GM18873 (cell line): ENCODE measurements around the gene MEGF11.

Source experiments
- ATAC-seq: cut with Tn5 transposase; IDR thresholded peaks from one replicate; pipeline ENCODE4 v1.9.1; 2021; ENCODE audit warnings: mild to moderate bottlenecking, moderate library complexity, moderate number of reproducible peaks; ENCODE audit not compliant: unreplicated experiment, low FRiP score

MEGF11 gene

DNA sequence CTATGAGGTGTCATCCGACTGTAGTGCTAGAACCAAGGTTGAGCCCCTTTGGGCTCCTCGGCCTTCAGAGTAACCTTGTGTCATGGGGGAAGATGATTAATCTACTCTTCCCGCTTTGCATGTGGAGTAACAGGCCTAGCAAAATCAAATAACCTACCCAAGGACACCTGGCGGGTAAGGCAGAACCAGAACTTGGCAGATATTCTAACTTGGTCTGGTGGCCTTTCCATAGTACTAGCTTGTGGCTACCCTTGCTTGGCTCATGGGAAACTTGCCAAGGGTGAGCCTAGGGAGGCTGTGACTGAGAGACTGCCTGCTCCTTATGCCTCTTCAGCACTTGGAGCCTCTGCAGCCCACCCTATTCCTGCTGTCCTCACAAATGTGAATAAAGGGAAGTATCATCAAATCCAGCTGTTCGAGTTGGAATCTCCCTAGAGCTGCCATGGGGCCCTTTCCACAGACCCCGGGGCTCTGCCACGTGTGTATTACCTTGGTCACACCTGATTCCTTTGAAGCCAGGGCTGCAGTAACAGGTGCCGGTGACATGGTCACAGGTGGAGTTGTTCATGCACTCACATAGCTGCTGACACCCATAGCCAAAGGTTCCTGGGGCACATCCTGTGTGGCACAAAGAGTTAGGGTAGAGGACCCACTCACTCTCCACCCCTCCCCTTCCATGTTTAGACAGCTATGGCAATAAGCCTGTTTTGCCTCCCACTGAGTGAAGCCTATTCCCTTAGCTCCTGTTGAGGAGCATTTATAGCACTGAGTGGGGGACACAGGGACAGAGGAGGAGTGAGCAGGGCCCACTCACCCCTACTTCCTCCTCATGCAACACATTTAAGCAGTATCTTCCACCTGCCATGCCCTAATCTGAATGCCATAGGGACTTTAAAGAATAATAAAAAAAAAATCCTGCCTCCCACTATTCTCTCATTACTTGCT is 338.3 kb downstream of the MEGF11 start:
- no peak for ATAC-seq

DNA sequence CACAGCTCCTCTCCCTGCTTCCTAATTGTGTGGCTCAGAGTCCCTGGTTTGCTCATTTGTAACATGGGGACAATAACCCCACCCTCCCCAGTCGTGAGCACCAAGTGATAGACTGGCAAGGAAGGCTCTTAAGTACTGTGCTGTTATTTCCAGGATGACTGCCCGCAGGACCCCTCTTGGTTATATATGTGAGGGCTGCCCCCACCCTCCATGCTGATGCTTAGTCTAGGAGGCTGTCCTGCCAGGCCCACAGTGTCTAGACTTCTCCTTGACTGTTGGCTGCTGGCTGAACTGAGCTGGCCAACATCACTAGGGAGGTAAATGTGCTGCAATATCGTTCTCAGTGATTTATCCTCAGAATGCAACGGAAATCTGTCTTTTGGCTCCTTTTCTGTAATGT is 339.2 kb downstream of the MEGF11 start:
- no peak for ATAC-seq

GRCh38 chr15:65913631-65914199 is 339.8 kb downstream of the MEGF11 start:
- ATAC-seq = no peak

DNA sequence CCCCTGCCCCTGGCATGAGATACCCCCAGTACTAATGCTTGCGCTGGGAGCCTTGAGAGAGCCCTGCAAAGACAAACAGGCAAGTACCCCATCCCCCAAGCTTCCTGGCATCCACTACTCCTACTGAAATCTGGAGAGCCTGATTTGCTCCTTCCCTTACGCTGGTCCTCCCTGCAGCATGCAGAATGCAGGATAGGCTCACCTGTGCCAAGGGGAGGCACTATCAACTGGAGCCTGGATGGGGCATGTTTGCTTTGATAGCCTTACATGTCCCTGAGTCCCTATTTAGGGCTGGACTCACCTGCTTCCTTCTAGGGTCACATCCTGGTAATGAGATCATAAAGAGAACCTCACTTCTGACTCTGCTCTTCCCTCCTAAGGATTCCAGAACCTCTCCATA is 341.3 kb downstream of the MEGF11 start:
- ATAC-seq = no peak

- no peak for ATAC-seq
These were observed 343.2 kb downstream of the MEGF11 start for GRCh38 chr15:65910341-65910740.

- no peak for ATAC-seq
These were observed 343.7 kb downstream of the MEGF11 start for GRCh38 chr15:65909831-65910230.

- ATAC-seq = no peak
These were observed 344.7 kb downstream of the MEGF11 start for GRCh38 chr15:65908876-65909275.

- no peak for ATAC-seq
These were observed 345.9 kb downstream of the MEGF11 start for GRCh38 chr15:65907661-65908060.

- ATAC-seq = no peak
These were observed 347.2 kb downstream of the MEGF11 start for GRCh38 chr15:65906396-65906795.

- no peak for ATAC-seq
These were observed 349.2 kb downstream of the MEGF11 start for GRCh38 chr15:65904301-65904700.

DNA sequence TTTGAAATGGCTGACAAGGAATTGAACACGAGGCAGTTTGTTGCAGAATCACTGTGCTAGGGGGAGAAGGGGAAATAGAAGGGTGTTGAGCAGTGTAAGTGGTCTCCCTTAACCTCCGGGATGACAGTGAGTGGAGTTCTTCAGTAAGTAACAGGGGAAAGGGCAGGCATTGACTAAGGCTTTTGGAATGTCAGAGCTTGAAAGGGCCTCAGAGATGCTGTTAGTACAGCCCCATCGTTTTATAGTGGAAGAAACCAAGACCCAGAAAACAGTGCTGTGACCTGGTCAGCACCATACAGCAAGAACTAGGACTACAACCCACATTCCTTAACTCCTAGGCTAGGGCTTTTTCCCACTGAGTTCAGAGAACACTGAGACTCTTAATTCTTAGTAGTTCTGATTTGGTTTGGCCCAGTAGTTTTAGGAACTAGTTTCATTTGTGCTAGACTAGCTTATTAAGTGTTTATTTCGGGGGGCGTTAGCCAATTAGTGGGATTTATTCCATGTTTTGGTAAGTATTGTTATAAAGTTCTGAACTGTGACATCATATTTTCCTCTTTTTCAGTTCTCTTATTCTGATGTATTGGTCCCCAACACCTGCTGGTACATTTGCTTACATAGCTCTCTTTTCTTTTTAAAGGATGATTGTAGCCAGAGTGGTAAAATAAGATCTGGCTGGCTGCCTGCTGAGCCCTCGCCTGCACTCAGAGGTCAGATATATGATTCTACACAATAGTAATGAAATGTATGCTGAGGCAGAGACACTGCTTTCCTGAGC is 350.1 kb downstream of the MEGF11 start:
- ATAC-seq = no peak

GRCh38 chr15:65902373-65902772 is 351.2 kb downstream of the MEGF11 start:
- ATAC-seq = peak; percentile 59

- ATAC-seq = no peak
These were observed 351.7 kb downstream of the MEGF11 start for GRCh38 chr15:65901836-65902235.

GRCh38 chr15:65901336-65901735 is 352.2 kb downstream of the MEGF11 start:
- ATAC-seq = no peak

DNA sequence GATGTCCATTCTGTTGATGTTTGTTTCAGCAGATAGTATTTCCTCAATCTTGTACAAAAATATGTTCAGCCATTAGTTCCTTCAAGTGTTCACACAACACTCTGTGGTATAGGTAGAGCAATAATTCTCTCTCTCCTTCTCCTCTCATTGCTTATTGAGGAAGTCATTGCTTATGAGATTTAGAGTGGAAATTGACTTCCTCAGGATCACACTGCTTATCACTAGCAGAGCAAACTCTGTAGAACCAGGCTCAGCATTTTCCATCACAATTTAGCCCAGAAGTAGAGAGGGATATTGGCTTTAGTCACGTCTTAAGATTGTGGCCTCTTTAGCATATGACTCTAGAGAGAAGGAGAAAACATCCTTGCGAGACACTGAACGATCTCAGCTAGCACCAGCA is 353.1 kb downstream of the MEGF11 start:
- no peak for ATAC-seq

- ATAC-seq = no peak
These were observed 357.3 kb downstream of the MEGF11 start for GRCh38 chr15:65896236-65896635.

DNA sequence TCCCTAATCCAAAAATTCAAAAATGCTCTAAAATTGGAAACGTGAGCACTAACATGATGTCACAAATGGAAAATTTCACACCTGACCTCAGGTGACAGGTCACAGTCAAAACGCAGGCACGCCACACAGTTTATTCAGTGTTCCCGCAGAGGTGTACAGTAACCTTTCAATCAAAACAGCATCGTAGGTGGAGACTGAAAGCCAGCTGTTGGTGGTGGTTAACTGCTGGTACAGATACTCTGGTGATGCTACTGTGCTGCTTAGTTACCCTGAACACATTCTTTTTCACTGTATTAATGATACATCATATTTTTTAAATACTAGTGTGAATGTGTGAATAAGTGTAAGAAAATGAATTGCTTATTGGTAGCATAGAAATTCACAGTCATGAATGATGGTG is 360.5 kb downstream of the MEGF11 start:
- ATAC-seq = no peak

GRCh38 chr15:65888981-65889380 is 364.6 kb downstream of the MEGF11 start:
- no peak for ATAC-seq

- no peak for ATAC-seq
These were observed 366.0 kb downstream of the MEGF11 start for GRCh38 chr15:65887565-65887964.

- no peak for ATAC-seq
These were observed 367.8 kb downstream of the MEGF11 start for GRCh38 chr15:65885668-65886218.

GRCh38 chr15:65884511-65884910 is 369.0 kb downstream of the MEGF11 start:
- no peak for ATAC-seq
